ENCODE data around the gene SCRT2. TPM values are rescaled to one million over a fixed set of nuclear protein-coding genes. Genes with fewer than 3 reads are reported as not detected.

SCRT2 gene
- total and polyA plus RNA-seq, 9 donors, result not detected

DNA sequence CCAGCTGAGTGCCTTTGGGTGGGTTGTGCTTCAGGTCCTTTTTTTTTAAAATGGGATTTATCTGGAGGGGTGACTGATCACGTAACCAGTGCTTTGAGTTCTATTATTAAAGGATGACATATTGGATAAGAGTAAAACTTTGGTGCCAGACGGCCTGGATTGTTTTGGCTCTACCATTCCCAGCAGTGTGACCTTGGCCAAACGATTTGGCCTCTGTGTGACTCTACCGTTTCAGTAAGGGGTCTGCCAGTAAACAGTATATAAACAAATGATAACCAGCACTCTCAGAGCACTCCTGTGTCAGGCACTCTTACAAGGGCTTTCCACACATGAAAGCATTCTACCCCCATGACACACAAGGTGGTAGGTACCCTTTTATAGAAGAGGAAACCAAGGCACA, 8.7 kb downstream of the SCRT2 start:
- no peak overlapping the region for H3K27ac ChIP-seq
- no peaks in the 10 kb centered on the region for H3K27me3 ChIP-seq
- no peaks in the 10 kb centered on the region for H3K9me3 ChIP-seq

DNA sequence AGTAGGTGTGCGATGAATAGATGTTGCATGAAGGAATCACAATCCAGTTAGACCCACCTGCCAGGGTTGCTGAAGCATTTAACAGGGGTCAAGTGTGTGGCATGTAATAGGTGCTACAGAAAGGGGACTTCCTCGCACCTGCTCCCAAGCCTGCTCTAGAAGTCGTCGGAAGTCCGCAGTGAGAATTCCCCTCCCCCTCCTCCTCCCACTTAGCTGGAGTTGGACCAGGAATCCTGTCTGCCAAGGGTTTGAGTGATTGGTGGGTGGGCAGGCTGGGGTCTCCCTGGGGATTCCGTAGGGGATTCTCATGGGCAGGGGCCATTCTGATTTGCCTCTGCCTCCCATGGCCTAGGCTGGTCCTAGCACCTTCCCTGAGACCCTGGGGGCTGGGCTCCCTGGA, 10.3 kb downstream of the SCRT2 start:
- Histone ChIP-seq H3K36me3 (no peaks in the 10 kb centered on the region), H3K4me3 (no peak overlapping the region), H3K4me1 (ENCODE audit: insufficient read depth) (no peaks in the 10 kb centered on the region), H3K27ac (no peak overlapping the region), H3K27me3 (no peaks in the 10 kb centered on the region), H3K9me3 (no peaks in the 10 kb centered on the region)
- no peak for DNase-seq
- TF ChIP-seq EP300 (IDR thresholded peaks at IDR 0.05), result no peak
- TF ChIP-seq, protein P1, sequence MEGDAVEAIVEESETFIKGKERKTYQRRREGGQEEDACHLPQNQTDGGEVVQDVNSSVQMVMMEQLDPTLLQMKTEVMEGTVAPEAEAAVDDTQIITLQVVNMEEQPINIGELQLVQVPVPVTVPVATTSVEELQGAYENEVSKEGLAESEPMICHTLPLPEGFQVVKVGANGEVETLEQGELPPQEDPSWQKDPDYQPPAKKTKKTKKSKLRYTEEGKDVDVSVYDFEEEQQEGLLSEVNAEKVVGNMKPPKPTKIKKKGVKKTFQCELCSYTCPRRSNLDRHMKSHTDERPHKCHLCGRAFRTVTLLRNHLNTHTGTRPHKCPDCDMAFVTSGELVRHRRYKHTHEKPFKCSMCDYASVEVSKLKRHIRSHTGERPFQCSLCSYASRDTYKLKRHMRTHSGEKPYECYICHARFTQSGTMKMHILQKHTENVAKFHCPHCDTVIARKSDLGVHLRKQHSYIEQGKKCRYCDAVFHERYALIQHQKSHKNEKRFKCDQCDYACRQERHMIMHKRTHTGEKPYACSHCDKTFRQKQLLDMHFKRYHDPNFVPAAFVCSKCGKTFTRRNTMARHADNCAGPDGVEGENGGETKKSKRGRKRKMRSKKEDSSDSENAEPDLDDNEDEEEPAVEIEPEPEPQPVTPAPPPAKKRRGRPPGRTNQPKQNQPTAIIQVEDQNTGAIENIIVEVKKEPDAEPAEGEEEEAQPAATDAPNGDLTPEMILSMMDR (IDR thresholded peaks at IDR 0.05), result no peak
- no peak for TF ChIP-seq POLR2A (IDR thresholded peaks at IDR 0.05)
- WGBS, 3 donors, result 27 to 39% (median 29%) methylated on average over 6 of the region's 6 CpGs
- intact Hi-C loops (cut with DNase I), result loop anchor here in 1 of 4 donors (10.0 kb wide), 2 partner anchors 100 to 310 kb away; no protein-coding TSS in a partner anchor

More for the DNA sequence above, 8.7 kb downstream of the SCRT2 start:
- H3K4me3 ChIP-seq, result no peak overlapping the region
- intact Hi-C loops (cut with DNase I), result loop anchor here in 1 of 4 donors (10.0 kb wide), 2 partner anchors 102 to 312 kb away; no protein-coding TSS in a partner anchor
- H3K36me3 ChIP-seq, result no peaks in the 10 kb centered on the region
- no peak for DNase-seq
- no peak for TF ChIP-seq EP300 (IDR thresholded peaks at IDR 0.05)
- TF ChIP-seq, protein P1 (IDR thresholded peaks at IDR 0.05), result no peak
- TF ChIP-seq POLR2A (IDR thresholded peaks at IDR 0.05), result no peak
- H3K4me1 ChIP-seq (ENCODE audit: insufficient read depth), result no peaks in the 10 kb centered on the region
- 9 to 14% (median 11%) methylated on average over 4 of the region's 4 CpGs for WGBS, 3 donors

DNA sequence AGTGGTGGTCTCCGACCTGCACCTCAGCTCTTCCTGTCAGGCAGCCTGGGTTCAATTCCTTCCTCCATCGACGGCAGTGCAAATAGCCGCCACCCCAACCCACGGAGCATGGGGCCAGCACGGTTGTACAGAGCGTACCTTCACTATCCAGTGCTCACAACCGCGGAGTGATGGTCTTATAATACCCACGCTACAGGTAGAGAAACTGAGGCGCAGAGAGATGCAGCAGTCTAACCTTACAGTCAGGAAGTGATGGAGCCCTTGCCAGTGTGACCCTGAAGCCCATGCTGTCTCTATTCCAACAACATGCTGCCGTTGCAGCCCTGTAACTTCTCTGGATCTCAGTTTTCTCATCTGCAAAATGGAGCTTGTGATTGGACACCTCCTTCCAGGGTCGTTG, 11.0 kb downstream of the SCRT2 start:
- Histone ChIP-seq H3K4me3 (no peak overlapping the region), H3K4me1 (ENCODE audit: insufficient read depth) (no peaks in the 10 kb centered on the region), H3K27me3 (no peaks in the 10 kb centered on the region), H3K27ac (no peak overlapping the region), H3K36me3 (no peaks in the 10 kb centered on the region), H3K9me3 (no peaks in the 10 kb centered on the region)
- TF ChIP-seq, protein P1 (IDR thresholded peaks at IDR 0.05), result no peak
- TF ChIP-seq POLR2A (IDR thresholded peaks at IDR 0.05) (no peak), EP300 (IDR thresholded peaks at IDR 0.05) (no peak)
- WGBS, 3 donors, result 42 to 49% (median 42%) methylated on average over 13 of the region's 13 CpGs
- intact Hi-C loops (cut with DNase I), result loop anchor here in 1 of 4 donors (10.0 kb wide), 2 partner anchors 100 to 310 kb away; no protein-coding TSS in a partner anchor
- no peak for DNase-seq

GRCh38 chr20:664151-664550, 11.5 kb downstream of the SCRT2 start:
- no peak for DNase-seq
- 2 to 9% (median 3%) methylated on average over 41 to 60 of the region's 60 CpGs for WGBS, 3 donors
- H3K9me3 ChIP-seq, result no peaks in the 10 kb centered on the region
- no peaks in the 10 kb centered on the region for H3K4me1 ChIP-seq (ENCODE audit: insufficient read depth)
- TF ChIP-seq EP300 (IDR thresholded peaks at IDR 0.05) (no peak), POLR2A (IDR thresholded peaks at IDR 0.05) (no peak)
- TF ChIP-seq, protein P1 (IDR thresholded peaks at IDR 0.05), result no peak
- no peak overlapping the region for H3K27ac ChIP-seq
- intact Hi-C loops (cut with DNase I), result loop anchor here in 1 of 4 donors (10.0 kb wide), 2 partner anchors 99 to 309 kb away; no protein-coding TSS in a partner anchor
- H3K36me3 ChIP-seq, result no peaks in the 10 kb centered on the region
- no peaks in the 10 kb centered on the region for H3K27me3 ChIP-seq
- no peak overlapping the region for H3K4me3 ChIP-seq

All from ovary (tissue), 9 donors.